ENCODE measurements around the gene PPP4C.

GRCh38 chr16:30076276-30076791 lies 540 bp downstream of the PPP4C start:
- no peak for TF ChIP-seq CTCF (IDR thresholded peaks at IDR 0.05; ENCODE audit: poor library complexity)
- TF ChIP-seq EZH2 (IDR thresholded peaks at IDR 0.05; ENCODE audit: borderline replicate concordance), result no peak
- no peak for TF ChIP-seq EZH2phosphoT487 (IDR thresholded peaks at IDR 0.05; ENCODE audit: low read depth, severe bottlenecking, unreplicated experiment)
